GM21447 (cell line): ENCODE measurements around the gene TUBA3E.
"Not testable (repeated sequence)": the region's sequence is repeated elsewhere in the genome, so short reads cannot be mapped to it uniquely, and the experiment has no call there.

Experiments used
- ATAC-seq: cut with Tn5 transposase; IDR thresholded peaks from one replicate; pipeline ENCODE4 v1.9.1; 2021; ENCODE audit not compliant: unreplicated experiment

TUBA3E gene

DNA sequence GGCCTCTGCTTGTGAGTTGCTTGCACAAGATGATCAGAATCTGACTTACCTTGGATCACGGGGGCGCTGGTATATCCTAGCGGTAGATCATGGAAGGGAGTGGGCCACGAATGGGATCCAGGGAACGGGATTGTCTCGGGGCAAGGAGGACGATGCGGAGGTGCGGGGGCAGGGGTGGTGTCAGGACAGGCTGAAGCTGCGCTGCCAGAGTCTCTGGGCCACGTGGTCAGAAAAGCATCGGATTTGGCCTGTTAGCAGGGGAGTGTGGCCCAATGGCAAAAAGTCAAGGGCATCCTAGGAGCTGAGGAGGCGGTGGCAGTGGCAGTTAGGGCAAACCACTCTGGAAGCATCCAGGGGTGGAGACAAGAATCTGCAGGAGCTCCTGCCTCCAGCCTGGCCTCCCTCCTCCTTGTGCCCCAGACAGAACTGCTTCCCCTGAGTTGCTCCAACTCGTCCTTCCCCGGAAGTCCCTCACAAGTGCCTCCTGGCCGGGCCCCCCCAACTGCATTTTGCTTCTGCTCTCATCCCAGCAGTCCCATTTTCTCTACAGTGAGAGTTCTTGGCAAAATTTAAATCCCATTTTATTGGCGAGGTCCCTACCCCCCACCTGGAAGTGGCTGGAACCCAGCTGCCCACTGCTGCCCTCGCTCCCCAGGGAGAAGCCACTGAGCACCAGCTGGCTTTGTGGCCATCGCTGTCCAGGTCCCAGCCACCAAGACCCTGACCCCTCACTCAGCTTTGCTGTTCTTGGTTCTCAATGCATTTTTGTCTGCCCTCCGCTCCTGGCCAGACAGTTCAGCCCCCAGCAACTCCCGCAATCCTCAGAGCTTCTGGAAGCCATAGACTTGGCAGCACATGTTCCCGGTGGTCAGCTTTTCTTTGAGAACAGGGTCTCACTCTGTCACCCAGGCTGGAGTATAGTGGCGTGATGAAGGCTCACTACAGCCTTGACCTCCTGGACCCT is 47.8 kb downstream of the TUBA3E start:
- no peak for ATAC-seq

DNA sequence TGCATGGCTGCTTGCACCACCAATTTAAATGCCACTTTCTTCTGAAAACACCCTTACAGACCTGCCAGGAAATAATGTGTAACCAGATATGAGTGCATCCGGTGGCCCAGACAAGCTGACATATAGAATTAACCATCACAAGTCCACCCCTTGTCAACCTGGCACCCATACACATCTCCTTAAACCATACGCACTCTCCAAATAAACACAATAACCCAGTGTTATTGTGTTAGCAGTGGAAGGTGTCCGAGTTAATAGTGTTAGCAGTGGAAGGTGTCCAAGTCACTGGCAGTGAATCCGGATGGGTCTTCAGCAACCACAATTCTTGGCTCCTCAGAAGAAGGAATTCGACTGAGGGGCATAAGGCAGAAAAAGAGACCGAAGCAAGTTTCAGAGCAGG is 49.7 kb downstream of the TUBA3E start:
- ATAC-seq, result not testable (repeated sequence)

DNA sequence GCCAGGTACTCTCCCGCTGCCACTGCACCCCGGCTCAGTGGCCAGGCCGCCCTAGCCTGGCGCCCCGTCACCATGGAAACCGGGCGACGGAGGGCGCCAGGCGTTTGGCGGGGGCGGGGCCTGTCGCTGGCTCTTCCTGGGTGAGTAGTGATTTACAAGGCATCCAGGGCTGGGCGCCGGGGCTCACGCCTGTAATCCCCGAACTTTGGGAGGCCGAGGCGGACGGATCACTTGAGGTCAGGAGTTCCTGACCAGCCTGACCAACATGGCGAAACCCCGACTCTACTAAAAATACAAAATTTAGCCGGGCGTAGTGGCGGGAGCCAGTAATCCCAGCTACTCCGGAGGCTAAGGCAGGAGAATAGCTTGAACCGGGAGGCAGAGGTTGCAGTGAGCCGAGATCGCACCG is 53.2 kb downstream of the TUBA3E start, which contains the start of gene CCDC74B:
CCDC74B (minus strand) TSS at position 107 of the 409 bp plus-strand sequence. CDS start 116 bp downstream, outside the sequence.
- ATAC-seq, result peak; percentile 86

DNA sequence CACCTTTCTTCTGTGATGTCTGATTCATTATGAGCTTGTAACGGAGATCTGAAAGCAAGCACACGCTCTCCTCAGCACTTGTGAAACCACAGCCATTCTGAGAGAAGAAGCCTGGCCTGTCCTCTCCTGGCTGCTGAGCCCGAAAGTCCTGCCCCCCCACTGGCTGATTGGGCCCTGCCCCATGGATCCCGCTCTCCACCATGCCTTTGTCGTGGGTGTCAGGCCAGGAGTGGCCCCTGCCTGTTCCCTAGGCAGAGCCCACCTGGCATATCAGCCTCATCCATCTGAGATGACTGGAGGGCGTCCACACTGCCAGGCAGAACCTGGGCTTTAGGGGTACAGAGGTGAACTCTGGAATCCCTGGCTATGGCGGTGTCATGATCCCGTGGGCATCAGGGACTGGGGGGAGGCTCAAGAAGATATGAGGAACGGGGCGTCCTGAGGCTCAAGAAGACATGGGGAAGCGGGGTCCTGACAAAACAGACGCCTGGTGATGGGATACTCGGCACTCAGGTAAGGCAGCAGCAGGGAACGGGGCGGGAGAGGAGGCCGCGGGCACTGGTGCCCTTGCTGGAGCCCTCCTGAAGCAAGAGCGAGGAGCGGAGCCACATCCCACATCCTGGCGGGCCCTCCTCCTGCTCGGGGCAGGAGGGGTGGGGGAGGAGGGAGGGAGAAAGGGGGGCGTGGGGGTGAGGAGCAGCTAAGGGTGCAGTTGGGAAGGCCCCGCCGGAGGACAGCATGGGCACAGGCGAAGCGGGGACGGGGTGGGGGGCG is 54.8 kb downstream of the TUBA3E start:
- not testable (repeated sequence) for ATAC-seq

DNA sequence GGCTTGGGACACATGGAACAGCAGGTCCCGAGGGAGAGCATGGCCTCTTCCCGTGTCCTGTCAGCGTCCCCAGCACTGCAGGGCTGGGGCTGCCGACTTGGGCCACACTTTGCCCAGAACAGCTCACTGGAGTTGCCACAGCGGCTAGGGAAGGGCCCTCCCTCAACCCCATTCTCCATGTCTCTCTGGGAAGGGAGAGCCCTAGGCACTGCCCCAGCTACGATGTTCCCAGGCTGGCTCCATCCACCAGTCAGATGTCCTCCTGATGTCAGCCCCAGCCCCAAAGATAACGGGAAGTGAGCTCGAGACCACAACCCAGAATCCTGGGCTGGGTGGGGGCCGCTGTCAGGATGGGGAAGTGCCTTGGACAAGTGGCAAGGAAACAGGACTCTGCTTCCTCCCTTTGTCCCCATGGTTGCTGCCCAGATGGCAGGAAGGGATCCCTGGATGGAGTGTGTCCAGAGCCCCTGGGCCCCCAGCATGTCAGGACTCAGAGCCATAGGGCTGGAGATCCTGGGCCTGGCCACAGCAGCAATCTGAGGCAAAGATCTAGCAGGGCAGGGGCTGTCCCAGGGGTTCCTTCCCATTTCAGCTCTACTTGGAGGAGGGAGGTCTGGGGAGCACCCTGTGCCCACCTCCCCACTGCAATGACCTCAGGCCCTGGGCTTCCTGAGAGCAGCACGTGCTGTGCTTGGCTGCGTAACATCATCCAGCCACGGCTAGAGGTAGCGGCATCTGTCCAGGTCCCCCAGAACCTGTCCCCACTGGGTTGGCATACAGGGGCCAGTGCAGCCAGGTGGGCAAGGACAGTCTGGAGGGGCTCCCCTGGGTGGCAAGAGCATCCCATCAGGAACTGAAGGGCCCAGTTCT is 55.6 kb downstream of the TUBA3E start:
- not testable (repeated sequence) for ATAC-seq
